HG02938 (cell line): Measurements from ENCODE around the gene RLN3.
"Not testable (repeated sequence)": the region's sequence is repeated elsewhere in the genome, so short reads cannot be mapped to it uniquely, and the experiment has no call there.

Source experiments
- ATAC-seq: cut with Tn5 transposase; IDR thresholded peaks from one replicate; pipeline ENCODE4 v1.9.1; 2021; ENCODE audit warnings: mild to moderate bottlenecking, moderate library complexity; ENCODE audit not compliant: unreplicated experiment

Gene RLN3

DNA sequence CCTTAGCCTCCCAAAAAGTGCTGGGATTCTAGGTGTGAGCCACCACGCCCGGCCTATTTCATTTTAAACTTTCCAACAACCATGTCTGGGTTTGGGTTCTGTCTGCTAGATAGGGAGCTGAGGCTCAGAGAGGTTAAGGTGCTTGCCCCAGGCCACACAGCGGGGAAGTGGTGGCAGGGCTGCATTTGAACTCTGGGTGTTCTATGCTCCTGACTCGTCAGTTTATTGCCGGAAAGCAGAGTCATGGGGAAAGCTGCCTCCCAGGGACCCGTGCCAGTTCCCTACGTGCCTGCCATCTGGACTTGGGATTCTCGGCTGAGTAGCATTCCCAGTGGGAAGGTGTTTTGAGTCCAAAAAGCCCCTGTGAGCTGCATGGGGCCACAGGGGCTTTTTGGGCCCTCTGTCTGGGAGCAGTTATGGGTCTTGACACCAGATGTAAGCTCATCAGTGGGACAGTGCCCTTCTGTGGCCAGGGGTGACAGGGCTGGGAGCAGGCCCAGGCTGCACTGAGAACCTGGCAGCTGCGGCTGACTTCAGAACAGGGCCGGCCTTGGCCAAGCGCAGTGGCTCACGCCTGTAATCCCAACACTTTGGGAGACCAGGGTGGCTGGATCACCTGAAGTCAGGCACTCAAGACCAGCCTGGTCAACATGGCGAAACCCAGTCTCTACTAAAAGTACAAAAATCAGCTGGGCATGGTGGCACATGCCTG is 32.8 kb upstream of the RLN3 start:
- ATAC-seq = no peak

DNA sequence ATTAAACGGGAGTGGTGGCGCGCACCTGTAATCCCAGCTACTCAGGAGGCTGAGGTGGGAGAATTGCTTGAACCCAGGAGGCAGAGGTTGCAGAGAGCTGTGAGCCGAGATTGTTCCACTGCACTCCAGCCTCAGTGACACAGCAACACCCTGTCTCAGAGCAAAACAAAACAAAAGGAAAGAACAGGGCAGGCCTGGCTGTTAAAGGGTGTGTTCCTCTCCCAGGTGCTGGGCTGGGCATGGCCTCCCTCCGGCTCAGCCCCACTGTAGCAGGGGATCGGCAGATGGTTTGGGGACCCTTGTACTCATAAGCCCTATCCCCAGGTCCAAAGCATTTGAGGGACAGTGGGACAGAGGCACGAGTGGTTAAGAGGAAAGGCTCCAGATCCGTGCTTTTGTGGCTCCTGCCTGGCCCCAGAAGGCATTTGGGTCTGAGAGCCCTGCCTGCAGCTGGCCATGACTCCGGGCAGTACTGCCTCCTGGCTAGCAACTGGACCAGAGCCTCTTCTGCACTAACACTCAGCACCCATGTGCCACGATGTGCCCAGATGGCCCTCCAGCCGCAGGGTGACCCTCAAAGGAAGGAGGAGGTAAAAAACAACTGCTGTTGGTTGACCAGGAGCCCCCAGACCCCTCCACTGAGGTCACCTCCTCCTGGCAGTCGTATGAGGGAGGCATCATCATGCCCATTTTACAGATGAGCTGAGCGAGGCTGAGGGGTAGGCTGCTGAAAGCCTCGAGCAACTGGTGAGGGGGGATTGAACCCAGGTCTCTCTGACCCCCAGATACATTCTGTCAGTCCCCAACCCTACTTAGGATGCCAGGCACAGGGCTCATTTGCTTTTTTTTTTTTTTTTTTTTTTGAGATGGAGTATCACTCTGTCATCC is 31.8 kb upstream of the RLN3 start:
- ATAC-seq = no peak

DNA sequence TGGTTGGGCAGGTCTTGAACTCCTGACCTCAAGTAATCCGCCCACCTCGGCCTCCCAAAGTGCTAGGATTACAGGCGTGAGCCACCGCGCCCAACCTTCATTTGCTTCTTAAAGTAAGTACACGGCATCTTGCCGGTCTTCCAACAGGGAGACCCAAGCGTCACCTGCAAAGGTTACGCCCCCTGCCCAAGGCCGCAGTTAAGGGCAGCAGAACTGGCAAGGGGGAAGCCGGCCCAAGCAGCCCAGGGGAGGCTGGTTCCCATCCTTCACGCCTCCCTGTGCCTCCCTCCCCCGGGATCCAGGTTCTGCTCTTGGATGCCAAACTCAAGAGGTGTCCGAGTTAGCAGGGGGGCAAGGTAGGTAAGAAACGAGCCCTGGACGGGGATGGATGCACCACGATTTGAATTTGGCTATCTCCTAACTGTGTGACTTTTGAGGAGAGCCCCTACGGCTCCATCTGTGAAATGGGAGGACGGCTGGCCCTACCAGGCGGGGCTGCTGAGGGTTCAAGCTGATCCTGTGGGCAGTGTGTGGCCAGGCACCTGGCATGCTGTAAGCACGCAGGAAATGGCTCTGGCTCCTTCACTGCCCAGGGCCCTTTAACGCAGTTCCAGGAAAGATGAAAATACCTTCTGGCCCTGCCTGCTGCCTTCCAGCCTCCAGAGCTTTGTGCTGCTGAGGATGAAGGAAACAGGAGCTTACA is 30.9 kb upstream of the RLN3 start:
- no peak for ATAC-seq

DNA sequence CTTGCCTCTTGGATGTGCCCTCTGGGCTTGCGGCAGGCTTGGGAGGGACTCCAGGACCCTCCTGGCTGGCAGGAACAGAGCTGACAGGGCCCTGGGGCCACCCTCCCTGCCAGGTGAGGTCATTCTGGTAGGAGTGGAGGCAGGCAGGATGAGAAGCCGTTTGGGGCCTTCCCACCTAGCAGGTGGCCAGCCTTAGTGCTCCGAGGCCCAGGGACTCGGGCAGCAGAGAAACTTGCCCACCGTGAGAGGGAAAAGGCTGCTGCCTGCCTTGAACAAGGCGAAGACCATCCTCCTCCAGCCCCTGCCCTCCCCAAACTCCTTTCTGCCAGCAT is 30.4 kb upstream of the RLN3 start:
- ATAC-seq = no peak

DNA sequence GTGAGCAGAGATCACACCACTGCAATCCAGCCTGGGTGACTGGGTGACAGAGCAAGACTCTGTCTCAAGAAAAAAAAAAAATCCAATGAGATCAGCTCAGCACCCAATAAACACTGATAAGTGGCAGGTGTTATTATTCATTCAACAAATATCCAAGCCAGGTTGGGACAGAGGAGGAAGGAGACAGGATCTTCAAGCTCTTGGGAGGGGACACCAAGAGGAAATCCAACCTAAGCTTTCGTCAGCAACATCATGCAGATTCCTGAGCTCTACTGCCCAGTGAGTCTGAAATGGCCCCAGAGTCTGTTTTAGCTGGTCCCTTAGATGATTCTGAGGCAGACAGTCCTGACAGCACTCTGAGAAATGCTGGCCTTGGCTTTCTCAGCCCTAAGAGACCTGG is 29.5 kb upstream of the RLN3 start:
- no peak for ATAC-seq

DNA sequence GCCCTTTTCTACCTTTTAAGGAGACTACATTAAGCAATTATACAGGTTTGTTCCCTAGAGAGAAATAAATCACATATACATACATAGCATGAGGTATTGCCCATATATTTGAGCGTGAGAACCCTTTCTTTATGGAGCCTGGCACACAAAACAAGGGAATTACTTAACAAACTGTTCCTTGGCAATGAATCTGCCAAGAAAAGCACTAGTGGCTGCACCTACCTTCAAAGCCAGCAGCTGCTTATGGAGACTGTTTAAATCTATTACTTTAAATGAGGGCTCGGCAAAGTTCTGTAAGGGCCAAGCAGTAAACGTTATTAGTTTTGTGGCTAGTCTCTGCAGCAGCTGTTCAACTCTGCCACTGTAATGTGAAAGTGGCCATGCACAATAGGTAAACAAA is 28.9 kb upstream of the RLN3 start:
- no peak for ATAC-seq

DNA sequence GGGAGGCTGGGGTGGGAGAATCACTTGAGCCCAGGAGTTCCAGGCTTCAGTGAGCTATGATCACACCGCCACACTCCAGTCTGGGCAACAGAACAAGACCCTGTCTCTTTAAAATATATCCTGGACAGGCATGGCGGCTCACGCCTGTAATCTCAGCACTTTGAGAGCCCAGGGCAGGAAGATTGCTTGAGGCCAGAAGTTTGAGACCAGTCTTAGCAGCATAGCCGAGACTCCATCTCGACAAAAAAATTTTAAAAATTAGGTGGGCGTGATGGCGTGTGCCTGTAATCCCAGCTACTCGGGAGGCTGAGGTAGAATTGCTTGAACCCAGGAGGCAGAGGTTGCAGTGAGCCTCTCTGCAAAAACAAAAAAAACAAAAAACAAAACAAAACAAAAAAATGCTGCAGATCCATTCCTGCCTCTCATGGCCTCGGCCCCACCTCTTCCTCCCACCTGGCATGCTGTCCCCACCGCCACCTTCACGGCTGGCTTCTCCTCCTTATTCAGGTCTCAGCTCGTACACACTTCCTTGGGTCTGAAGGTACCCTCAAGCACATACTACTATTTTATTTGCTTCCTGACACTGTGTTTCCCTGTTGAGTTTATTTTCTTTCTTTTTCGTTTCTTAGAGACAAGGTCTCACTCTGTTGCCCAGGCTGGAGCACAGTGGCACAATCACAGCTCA is 27.1 kb upstream of the RLN3 start:
- ATAC-seq = no peak

DNA sequence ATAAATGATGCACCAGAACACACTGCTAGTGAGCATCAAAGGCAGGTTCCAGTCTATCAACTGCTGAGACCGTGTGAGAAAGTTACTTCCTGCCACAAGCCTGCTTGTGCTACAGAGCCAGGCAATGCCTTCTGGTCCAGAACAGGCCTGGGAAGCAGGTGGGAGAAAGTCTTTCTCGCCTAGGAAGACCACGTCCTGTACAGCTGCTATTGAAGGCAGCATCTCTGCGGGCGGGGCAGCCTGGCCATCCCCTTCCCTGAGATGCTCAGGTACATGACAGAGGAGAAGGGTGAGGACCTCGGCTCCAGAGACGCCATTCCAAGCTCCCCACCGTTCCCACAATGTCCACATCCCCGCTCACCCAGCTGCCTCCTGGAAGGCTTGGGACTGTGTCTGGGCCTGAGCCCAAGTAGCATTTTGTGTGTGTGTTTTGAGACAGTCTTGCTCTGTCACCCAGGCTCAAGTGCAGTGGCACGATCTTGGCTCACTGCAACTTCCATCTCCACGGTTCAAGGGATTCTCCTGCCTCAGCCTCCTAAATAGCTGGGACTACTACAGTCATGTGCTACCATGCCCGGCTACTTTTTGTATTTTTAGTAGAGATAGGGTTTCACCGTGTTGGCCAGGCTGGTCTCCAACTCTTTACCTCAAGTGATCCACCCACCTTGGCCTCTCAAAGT is 25.2 kb upstream of the RLN3 start:
- no peak for ATAC-seq

DNA sequence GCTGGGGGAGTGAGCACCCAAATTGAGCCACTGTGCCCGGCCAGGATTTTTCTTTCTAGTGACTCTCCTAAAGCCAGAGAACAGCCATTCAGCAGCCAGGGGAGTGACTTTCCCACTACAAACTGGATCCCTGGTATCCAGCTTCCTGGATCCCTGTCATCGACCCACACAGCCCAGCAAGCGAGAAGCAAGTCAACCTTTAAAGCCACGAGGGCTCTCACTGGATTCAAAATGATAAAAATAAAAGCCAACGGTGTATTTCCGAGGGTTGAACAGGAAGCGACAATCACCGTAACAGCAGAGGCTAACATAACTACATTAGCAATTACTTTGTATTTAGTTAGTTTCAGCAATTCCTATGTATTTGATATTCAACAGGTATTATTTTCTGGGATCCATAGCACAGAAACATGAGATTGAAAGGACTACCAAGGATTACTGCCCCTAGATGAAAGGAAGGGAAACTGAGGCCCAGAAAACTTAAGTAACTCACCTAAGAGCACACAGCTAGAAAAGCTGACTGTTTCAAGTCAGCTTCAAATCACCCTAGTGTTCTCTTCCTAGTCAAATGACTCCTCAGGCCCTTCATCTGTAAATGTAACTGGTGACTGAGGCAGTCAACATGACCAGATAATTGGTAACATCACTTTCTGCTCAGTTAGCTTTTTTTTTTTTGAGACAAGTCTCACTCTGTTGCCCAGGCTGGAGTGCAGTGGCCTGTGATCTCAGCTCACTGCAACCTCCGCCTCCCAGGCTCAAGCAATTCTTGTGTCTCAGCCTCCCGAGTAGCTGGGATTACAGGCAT is 24.5 kb upstream of the RLN3 start:
- no peak for ATAC-seq

DNA sequence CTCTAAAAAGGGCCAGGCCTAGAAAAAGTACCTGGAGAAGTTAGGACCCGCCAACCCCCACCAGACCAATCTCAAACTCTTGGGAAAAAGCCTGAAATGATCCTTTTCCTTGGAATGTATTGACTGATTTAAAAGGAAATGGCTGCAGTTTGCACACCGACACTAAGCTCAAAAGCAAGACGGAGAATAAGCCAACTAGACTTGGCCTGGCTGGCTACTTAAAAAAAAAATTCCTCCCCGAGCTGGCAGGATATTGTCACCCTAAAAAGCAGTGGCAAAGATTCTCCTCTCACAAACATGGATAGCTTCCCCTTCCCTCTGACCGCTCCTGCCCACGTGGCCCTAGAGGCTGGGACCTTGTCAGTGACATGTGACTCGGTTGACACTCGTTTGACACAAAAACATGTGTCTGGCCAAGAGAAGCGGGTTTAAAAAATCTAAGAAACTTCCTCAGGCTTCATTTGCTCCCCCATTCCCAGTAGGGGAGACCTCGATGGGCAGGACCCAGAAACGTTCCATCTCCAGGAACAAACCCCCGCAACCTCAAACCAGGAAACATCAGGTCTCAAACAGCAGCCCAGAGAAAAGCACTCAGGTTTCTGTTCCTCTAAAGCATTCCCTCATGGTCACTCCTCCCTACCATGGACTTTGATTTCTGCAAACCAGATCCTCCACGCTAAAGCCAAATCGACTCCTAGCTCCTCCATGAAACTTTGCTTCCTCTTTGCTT is 23.2 kb upstream of the RLN3 start:
- ATAC-seq = no peak

DNA sequence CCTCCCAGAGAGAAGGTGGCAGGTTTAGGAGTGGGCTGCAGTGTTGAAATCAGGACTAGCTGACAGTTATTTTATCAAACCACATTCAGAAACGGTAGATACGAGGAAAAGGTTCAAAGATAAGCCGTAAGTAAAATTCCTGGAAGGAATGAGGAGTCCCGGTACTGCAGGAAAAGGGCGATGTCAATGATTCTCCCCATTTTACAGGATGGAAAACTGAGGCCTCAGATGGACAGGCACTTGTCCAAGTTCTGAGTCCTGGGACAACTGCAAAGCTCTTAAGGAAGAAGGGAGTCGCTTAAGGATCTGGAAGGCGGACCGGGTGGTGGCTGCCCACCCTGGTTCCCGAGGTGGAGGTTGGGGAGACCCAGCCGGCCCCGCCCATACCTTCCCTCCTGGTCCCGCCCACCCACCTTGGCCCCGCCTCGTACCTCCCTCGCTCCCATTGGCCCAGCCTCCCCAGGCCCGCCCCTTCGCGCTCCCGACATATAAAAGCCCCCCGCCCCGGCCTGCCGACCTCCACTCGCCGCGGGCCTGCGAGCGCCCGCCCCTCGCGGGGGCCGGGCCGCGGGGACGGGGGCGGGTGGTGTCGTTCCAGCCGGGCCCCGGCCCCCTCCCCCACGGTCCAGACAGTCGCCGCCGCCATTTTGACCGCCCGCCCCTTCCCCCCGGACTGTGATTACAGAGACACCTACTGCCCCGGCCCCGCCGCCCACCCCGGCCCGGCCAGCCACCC is 22.4 kb upstream of the RLN3 start:
- peak; percentile 16 for ATAC-seq

DNA sequence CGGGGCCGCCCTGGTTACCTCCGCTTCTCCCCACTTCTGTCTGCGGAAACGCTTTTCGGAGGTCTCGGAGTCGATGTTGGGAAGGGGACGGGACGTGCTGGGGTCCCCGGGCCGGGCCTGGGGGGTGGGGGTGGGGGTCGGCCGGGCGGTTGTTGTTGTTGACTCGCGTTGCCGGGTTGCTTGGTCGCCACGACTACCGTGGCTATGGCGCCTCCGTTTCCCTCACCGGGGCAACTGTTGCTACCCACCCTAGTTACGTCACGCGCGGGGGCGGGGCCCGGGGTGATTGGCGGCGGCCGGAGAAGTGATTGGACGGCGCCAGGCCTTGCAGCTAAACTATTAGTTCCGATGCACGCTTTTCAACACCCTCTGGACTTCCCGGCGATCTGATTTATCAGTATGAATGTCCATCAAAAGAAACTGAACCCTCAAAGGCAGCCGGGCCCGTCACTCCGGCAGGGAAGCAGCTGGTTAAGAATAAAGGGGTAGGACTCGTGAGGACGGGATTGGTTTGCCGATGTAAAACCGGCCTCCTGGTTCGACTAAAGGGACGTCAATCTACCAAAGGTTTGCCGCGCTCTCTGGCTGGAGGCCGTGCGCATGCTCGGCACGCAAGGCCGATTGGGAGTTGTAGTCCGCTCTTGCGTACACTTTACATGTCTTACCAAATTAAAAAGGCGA is 21.7 kb upstream of the RLN3 start, which contains the start of gene RFX1:
Gene RFX1, minus strand, starts transcription at position 236 of the 681 bp plus-strand sequence. CDS start 12,477 bp downstream, outside the sequence.
- peak; percentile 77 for ATAC-seq

DNA sequence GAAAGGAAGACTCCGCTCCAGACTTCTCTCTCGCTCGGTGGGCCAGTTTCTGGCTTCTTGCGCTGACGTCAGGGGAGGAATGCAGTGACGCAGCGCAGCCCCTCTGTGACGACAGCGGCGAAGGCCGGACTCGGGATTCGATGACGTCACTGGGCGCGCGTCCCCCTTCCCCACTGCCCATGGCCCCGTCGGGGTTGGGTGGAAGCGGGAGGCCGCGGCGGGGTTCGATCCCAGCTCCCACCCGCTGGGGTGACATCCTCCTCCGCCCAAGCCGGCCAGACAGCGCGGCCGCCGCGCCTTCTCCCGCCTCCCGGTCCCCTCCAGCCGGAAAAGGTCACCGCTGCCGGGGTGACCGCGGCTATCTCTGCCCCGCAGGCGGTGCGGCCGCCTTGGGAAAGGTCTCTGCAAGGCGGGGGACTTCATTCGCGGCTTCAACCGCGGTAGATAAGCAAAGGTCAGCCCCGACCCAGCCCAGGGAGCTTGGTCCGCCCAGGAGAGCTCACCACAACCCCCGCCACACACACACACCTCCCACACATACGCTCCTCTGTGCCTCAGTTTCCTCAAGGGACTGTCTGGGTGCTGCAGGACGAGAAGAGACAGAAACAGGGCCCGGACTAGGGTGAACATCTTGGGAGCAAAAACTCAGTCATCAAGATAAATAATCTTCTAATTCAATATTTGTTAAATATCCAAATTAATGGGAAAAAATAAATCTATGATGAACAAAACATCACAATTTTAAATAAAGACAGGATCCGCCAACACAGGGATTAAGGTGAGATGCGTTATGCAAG is 21.0 kb upstream of the RLN3 start:
- ATAC-seq = no peak

DNA sequence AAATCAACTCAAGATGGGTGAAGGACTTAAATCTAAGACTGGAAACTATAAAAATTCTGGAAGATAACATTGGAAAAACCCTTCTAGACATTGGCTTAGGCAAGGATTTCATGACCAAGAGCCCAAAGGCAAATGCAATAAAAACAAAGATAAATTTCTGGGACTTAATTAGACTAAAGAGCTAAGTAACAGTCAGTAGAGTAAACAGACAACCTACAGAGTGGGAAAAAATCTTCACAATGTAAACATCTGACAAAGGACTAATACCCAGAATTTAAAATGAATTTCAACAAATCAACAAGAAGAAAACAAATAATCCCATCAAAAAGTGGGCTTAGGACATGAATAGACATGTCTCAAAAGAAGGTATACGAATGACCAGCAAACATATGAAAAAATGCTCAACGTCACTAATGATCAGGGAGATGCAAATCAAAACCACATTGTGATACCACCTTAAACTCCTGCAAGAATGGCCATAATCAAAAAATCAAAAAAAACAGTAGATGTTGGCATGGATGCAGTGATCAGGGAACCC is 15.5 kb upstream of the RLN3 start:
- no peak for ATAC-seq

DNA sequence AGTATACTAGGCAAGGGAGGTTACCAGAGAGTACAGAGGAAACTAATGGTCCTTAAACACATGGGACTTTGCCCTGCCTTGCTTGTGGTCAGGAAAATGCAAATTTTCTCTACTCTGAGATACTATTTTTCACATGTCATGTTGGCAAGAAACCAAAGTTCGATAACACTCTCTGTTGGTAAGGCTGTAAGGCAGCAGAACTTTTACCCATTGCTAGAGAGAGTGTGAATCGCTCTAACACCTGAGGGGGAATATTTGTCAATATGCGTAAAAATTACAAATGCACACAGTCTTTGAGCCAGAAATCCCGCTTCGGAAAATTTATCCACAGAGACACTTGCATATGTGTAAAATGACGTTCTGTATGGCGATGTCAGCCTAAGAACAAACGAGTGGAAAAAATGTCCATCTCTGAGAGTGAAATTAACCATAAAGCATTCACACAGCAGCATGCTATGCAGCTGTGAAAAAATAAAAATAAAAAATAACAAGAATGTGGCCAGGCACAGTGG is 12.4 kb upstream of the RLN3 start:
- no peak for ATAC-seq

DNA sequence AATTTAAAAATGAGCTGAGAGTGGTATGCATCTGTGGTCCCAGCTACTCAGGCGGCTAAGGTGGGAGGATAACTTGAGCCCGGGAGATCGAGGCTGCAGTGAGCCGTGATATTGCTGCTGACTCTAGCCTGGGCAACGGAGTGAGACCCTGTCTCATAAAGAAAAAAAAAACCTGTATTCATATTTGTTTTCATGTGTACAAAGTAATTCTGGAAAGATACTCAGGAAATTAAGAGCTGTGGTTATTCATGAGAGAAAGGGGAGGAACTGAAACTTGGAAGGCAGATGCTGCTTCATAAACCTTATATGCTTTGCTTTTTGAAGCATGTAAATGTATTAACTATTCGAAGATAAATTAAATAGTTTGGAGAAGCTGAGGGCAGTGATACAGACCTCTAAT is 8.8 kb upstream of the RLN3 start:
- no peak for ATAC-seq

DNA sequence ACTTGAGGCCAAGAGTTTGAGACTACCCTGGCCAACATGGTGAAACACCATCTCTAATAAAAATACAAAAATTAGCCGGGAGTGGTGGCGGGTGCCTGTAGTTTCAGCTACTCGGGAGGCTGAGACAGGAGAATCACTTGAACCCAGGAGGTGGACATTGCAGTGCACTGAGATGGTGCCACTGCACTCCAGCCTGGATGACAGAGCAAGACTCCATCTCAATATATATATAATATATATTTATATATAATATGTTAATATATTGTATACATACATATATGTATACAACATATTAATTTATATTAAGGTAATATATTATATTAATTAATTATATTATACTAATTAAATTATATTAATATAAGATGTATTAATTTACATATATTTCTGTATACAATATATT is 8.2 kb upstream of the RLN3 start:
- ATAC-seq = not testable (repeated sequence)
